K562 treated with DMSO at 1 percent for 4 hours (cell line): ENCODE data around the gene EIF5A. TPM values are rescaled to one million over a fixed set of nuclear protein-coding genes. Genes with fewer than 3 reads are reported as not detected.

Experiments used
- total RNA-seq: library from RNA; unstranded; fragments of 300-600 nt; gene quantifications from 2 replicates; pipeline ENCODE4 v1.2.3, GENCODE V29; 2022; ENCODE audit not compliant: insufficient read depth

The EIF5A gene
- 354 and 384 TPM in 2 replicates for total RNA-seq

DNA sequence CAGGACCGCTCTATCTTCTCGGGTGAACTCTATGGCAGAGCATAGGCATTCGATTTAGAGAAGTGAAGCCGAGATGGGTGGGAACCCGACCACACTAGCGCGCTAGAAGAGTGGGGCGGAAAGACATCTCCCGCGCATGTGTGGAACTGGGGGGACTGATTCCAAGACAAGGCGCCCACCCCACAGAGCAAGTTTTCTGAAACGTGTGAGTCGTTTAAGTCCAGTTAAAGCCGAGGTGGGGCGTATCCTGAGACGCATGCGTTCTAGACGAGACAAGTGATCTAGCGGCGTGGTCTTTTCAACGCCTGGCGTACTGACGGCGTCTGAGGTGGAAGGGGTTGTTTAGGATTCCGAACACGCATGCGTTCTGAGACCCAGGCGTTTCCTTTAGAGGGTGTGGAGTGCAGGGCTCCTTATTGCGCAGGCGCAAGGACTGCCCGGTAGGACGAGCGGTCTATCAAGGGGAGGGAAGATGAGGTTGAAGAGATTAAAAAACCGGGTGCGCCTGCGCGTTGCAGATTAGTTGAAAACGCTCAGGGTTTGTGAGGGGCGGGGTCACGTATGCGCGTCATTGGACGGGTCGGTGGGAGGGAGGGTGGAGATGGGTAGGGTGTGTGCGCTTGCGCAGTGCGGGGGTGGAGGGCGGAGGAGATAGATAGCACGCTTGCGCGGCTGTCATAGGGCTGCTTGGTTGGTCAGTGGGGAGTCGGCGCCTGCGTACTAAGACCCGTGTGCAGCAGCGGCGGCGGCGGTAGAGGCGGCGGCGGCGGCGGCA lies at the start of gene EIF5A:
EIF5A (plus strand) TSS at position 718 of the 775 bp plus-strand sequence. CDS start 2,008 bp downstream, outside the sequence.

DNA sequence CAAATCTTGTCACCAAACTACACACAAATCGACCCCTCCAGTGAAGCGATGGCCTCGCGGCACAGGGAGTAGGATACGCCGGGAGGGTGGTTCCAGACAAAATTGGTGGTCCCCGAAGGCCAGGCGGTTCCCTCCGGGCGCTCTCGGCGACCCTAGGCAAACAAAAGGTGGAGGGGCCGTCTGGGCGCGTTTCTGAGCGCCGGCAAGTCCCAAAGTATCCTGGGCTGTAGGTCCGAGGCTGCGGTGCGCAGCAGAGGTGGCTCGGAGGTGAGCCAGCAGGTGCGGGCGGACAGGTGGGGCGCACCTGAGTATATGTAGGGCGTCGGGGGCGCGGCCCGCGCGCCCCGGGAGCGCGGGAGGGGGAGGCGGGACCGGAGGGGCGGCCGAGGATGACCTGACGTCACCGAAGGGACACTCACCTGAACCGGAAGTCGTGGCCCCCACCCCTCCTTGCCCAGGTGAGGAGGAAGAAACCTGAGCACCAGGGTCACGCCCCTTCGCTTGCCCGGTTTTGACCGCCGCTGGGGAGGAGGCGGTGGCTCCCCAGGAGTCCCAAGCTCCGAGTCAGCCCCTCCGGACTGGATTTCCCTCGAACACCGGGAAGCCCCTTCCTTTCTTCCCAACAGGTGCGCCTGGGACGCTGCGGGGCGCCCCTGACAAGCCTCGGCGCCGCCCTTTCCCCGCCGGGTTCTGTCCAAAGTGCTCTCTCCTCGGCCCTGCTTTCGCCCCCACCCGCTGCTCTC lies 45.1 kb upstream of the EIF5A start, which contains the start of gene CLDN7:
CLDN7 (minus strand) TSS at position 287 of the 743 bp plus-strand sequence. CDS start 435 bp downstream, outside the sequence.

DNA sequence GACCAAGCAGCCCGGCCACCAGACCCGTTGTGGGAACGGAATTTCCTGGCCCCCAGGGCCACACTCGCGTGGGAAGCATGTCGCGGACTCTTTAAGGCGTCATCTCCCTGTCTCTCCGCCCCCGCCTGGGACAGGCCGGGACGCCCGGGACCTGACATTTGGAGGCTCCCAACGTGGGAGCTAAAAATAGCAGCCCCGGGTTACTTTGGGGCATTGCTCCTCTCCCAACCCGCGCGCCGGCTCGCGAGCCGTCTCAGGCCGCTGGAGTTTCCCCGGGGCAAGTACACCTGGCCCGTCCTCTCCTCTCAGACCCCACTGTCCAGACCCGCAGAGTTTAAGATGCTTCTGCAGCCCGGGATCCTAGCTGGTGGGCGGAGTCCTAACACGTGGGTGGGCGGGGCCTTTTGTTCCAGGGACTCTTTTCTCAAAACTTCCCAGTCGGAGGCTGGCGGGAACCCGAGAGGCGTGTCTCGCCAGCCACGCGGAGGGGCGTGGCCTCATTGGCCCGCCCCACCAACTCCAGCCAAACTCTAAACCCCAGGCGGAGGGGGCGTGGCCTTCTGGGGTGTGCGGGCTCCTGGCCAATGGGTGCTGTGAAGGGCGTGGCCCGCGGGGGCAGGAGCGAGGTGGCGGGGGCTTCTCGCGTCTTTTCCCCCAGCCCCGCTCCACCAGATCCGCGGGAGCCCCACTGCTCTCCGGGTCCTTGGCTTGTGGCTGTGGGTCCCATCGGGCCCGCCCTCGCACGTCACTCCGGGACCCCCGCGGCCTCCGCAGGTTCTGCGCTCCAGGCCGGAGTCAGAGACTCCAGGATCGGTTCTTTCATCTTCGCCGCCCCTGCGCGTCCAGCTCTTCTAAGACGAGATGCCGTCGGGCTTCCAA lies 26.1 kb upstream of the EIF5A start, which contains the start of gene SLC2A4:
SLC2A4 (plus strand) TSS at position 645 of the 879 bp plus-strand sequence; CDS start at position 862, 217 bp downstream.

DNA sequence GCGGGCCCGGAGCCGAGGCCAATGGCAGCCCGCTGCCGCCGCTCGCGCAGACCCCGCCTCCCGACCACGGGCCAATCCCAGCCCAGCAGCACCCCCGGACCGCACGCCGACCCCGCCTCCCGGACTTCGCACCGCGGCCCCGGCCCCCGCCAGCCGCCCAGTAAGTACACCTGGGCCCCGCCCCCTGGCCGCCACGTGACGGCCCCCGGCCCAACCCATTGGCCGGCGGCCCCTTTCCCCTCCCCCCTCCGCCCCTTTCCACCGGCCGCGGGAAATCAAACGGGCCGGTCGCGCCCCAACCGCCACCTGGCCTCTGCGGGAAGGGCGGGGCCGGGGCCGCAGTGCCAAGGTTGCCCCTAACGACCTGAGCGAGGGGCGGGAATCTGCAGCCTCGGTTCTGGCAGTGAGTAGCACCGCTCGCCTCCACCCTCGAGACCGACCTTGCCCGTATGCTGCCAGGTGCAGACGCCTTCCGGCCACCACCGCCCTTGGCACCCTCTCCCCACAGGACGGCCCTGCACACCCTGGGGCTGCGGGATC lies 12.7 kb upstream of the EIF5A start, which contains the start of gene YBX2:
YBX2 (minus strand) TSS at position 26 of the 540 bp plus-strand sequence. CDS start 139 bp downstream, outside the sequence.

DNA sequence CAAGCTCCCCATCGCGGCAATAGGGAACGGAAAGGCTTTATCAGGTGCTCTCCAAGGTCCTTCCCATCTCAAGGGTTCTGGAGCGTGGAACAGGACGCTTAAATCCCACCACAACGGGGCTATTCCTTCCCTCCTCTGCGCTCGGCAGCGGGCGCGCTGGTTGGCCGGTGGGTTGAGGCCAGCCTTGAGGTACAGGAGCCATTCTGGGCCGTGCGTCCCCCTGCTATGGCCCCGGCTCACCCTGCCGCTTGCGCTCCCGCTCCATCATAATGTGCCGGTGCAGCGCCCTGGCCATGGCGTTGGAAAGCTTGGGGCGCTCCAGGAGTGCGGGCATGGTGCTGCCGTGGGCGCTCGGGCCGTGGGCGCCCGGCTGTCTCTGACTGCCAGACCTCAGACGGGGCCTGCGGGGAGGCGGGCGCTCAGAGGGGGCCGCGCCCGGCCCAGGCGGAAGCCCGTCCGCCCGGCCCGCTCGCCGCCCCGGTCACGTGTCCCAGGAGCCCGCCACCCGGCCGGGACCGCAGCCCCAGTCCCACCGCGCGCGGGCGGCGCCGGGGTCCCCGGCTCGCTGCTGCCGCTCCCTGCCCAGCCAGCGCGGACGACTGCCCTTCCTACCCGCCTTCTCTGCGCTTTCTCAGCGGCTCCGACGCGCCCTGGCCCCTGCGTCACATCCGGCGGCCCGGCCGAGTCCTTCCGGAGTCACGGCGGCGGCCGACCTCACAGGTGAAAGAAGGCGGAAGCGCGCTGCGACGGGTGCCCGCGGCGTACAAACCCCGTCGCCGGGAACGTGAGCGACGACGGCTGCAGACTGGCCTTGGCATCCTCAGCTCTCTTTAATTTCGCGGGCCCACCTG lies 7.5 kb downstream of the EIF5A start, which contains the start of gene GPS2:
GPS2 (minus strand) TSS at position 642 of the 851 bp plus-strand sequence; CDS start at position 334, 308 bp downstream.

DNA sequence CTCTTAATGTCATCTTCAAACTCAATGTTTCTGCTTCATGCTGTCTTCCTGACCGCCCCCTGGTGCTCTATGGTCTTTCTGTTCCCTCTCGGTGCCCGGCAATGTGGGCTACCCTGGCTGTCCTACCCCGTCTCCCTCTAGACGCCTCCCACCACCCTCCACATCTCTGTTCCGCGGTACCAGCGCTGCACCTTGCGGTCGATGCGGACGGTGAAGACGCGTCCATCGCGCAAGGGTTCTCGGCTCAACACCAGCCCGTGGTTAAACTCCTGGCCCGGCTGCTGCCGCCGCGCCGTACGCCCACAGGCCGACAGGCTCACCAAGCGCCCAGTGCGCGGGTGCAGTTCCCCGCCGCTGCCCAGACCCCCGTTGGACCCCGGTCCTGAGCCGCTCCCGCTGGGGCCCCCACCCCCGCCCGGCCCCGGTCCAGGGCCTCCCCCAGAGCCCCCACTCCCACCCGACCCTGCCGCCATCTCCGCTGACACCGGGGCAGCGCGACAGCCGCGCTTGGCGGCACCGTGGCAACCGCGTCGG lies 21.5 kb downstream of the EIF5A start, which contains the start of gene NEURL4:
NEURL4 (minus strand) TSS at position 496 of the 534 bp plus-strand sequence; CDS start at position 473, 23 bp downstream.

DNA sequence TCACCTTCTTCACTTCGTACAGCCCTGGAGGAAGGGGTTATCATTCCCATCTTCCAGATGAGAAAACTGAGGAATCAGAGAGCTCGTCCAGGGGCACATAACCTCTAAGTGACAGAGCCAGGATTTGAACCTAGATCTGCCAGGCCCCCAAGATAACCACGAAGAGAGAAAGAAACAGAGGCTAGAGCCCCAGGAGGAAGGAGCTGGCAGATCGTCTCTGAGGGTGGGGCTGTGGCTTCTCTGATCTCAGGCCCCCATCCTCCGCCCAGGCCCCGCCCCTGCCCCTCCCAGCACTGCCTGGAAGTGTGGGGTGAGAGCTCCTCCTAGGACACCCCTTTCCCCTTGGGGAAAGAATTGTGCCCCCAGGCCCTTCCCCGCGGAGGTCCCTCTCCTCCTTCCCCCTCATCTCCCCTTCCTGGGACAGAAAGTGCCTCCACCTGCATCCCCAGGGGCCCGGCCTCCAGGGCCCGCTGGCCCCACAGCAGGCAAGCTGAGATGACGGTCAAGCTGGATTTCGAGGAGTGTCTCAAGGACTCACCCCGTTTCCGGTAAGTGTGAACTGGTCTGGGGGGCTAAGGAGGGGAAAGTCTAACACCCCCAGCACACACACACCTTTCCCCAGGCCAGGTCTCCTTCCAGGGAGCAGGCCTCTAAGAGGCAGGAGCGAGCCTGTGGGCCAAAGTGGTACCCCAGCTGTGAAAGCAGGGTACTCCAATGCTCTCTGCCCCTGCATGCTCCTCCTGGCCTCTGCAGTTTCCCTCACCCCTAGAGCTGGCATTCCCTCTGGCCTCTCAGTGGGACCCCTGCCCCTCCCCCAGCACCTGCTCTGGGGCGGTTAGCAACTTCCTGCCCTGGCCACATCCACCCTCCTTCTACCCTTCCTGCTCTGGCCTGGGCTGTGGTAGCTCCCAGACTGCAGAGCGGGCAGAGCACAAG lies 29.1 kb downstream of the EIF5A start, which contains the start of gene ACAP1:
ACAP1 (plus strand) TSS at position 290 of the 936 bp plus-strand sequence; CDS start at position 496, 206 bp downstream.

DNA sequence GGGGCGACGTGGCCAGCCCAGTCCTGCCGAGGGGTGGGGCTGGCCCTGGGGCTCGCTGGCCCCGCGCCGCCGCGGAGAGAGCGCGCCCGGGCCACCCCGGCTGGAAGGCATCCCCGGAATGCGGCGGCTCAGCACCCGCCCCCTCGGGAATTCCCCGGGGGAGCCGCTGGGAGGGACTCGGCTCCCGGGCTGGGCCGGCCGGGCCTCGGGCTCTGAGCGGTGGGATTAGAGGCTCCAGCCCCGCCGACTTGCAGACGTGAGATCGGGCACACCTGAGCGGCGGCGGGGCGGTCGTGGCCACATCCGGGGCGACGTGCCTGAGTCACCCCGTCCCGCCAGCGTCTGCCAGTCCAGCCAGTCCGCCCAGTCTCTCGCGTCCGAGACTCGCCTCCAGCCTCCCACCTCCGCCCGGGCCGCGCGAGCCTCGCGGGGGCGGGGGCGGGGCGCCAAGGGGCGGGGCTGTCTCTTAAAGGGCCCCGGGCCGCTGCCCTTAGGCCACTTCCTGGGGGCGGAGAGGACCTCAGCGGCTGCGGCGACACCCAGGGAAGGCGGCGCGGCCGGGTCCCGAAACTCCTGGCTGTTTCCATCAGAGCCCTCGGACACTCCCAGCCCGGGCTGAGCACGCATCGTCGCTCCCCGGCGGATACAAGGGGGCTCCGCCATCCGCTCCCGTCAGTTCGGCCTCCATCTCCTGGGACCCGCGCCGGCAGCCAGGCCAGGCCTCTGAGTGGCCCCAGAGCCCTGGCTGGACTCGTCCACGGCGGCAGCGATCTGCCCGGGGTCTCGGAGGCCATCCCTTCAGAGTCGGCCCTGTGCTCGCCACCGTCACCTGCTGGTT lies 44.5 kb downstream of the EIF5A start, which contains the start of gene KCTD11:
KCTD11 (plus strand) TSS at position 498 of the 838 bp plus-strand sequence.

DNA sequence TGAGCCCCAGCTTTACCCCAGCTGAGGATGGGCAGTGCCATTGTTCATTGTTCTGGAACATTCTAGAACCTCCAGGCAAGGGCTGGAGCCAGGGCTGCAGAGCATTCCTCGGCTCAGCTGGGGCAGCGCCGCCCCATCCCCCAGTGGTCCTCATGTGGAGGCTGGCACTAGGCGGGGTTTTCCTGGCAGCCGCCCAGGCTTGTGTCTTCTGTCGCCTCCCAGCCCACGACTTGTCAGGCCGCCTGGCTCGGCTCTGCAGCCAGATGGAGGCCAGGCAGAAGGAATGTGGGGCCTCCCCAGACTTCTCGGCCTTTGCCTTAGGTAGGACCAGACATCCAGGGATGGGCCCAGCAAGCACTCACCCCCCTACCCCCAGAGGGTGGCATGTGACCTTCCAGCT lies 47.6 kb downstream of the EIF5A start, which contains the start of gene TMEM95:
TMEM95 (plus strand) TSS at position 104 of the 400 bp plus-strand sequence; CDS start at position 153, 49 bp downstream.

Other genes with a start within 250 kb of the EIF5A start
- gene CLEC10A, start 227.4 kb upstream of the EIF5A start, total RNA-seq, result not detected in 2 replicates
- gene ASGR2, start 192.8 kb upstream of the EIF5A start, total RNA-seq, result not detected in 2 replicates
- gene ASGR1, start 128.3 kb upstream of the EIF5A start, total RNA-seq, result 0.52 TPM in 1 of 2 replicates, not detected in the other
- 5.6 and 7.8 TPM in 2 replicates for gene DLG4, start 87.8 kb upstream of the EIF5A start, total RNA-seq
- gene ACADVL, start 87.7 kb upstream of the EIF5A start, total RNA-seq, result 284 and 290 TPM in 2 replicates
- 46.3 and 47.3 TPM in 2 replicates for gene DVL2, start 73.1 kb upstream of the EIF5A start, total RNA-seq
- 11.3 and 15.0 TPM in 2 replicates for gene PHF23, start 68.2 kb upstream of the EIF5A start, total RNA-seq
- gene GABARAP, start 65.2 kb upstream of the EIF5A start, total RNA-seq, result 256 and 265 TPM in 2 replicates
- gene CTDNEP1, start 55.9 kb upstream of the EIF5A start, total RNA-seq, result 77.2 and 80.6 TPM in 2 replicates
- gene ELP5, start 55.4 kb upstream of the EIF5A start, total RNA-seq, result 46.9 and 57.4 TPM in 2 replicates
- gene CLDN7, start 45.1 kb upstream of the EIF5A start, total RNA-seq, result 20.0 and 29.2 TPM in 2 replicates
- 0.82 TPM in 1 of 2 replicates, not detected in the other for gene SLC2A4, start 25.9 kb upstream of the EIF5A start, total RNA-seq
- gene YBX2, start 13.0 kb upstream of the EIF5A start, total RNA-seq, result not detected in 2 replicates
- 45.5 and 46.9 TPM in 2 replicates for gene GPS2, start 7.7 kb downstream of the EIF5A start, total RNA-seq
- 8.2 and 13.1 TPM in 2 replicates for gene NEURL4, start 21.7 kb downstream of the EIF5A start, total RNA-seq
- 4.5 and 5.4 TPM in 2 replicates for gene ACAP1, start 28.9 kb downstream of the EIF5A start, total RNA-seq
- 3.2 and 4.3 TPM in 2 replicates for gene KCTD11, start 44.5 kb downstream of the EIF5A start, total RNA-seq
- not detected in 2 replicates for gene TMEM95, start 47.5 kb downstream of the EIF5A start, total RNA-seq
- gene TNK1, start 73.5 kb downstream of the EIF5A start, total RNA-seq, result 7.3 and 8.2 TPM in 2 replicates
- 7.7 and 10.7 TPM in 2 replicates for gene PLSCR3, start 86.9 kb downstream of the EIF5A start, total RNA-seq
- gene TMEM256, start 96.5 kb downstream of the EIF5A start, total RNA-seq, result 43.4 and 70.5 TPM in 2 replicates
- gene NLGN2, start 100.2 kb downstream of the EIF5A start, total RNA-seq, result 7.1 and 11.9 TPM in 2 replicates
- gene SPEM1, start 112.7 kb downstream of the EIF5A start, total RNA-seq, result not detected in 2 replicates
- gene SPEM2, start 118.0 kb downstream of the EIF5A start, total RNA-seq, result not detected in 2 replicates
- not detected in 2 replicates for gene SPEM3, start 121.2 kb downstream of the EIF5A start, total RNA-seq
- 6.8 and 6.9 TPM in 2 replicates for gene TMEM102, start 127.8 kb downstream of the EIF5A start, total RNA-seq
- 5.7 and 9.0 TPM in 2 replicates for gene FGF11, start 131.9 kb downstream of the EIF5A start, total RNA-seq
- 8.1 and 9.3 TPM in 2 replicates for gene CHRNB1, start 137.4 kb downstream of the EIF5A start, total RNA-seq
- 3.2 TPM in 2 replicates for gene ZBTB4, start 172.0 kb downstream of the EIF5A start, total RNA-seq
- not detected in 2 replicates for gene SLC35G6, start 173.8 kb downstream of the EIF5A start, total RNA-seq
- 59.8 and 69.8 TPM in 2 replicates for gene POLR2A, start 176.7 kb downstream of the EIF5A start, total RNA-seq
- 1.7 and 2.1 TPM in 2 replicates for gene TNFSF12, start 241.4 kb downstream of the EIF5A start, total RNA-seq